GM23338 (cell line): ENCODE results near the gene ZBTB46. TPM values are rescaled to one million over a fixed set of nuclear protein-coding genes. Genes with fewer than 3 reads are reported as not detected.

Source experiments
- ATAC-seq: fragments of 200-7000 bp; cut with Tn5 transposase; 3 replicates; pipeline ENCODE4 v1.9.1; 2020
- DNase-seq: peaks from one replicate; pipeline ENCODE4 v3.0.0-alpha.2; 2015; ENCODE audit warnings: low spot score
- H2AFZ ChIP-seq: fragments of 200-600 bp; sonication (generic); 2 replicates; pipeline ENCODE4 v1.8.0; 2016; ENCODE audit warnings: antibody characterized with exemption, mild to moderate bottlenecking, moderate library complexity
- H3F3A ChIP-seq: fragments of 200-600 bp; sonication (generic); replicated peaks from 2 replicates; pipeline ENCODE4 v1.8.0; 2017; ENCODE audit warnings: antibody characterized with exemption, mixed run types, low read depth
- H3K27ac ChIP-seq: fragments of 200-600 bp; sonication (generic); 2 replicates; pipeline ENCODE4 v1.6.1; 2016; ENCODE audit warnings: low read depth
- H3K27me3 ChIP-seq: fragments of 200-600 bp; sonication (generic); 2 replicates; pipeline ENCODE4 v1.8.0; 2016; ENCODE audit warnings: mild to moderate bottlenecking, mixed run types, moderate library complexity; ENCODE audit not compliant: insufficient read depth
- H3K36me3 ChIP-seq: fragments of 200-600 bp; sonication (generic); 2 replicates; pipeline ENCODE4 v1.8.0; 2016; ENCODE audit warnings: mild to moderate bottlenecking; ENCODE audit not compliant: insufficient read depth
- H3K4me1 ChIP-seq: fragments of 200-600 bp; sonication (generic); 2 replicates; pipeline ENCODE4 v1.8.0; 2016; ENCODE audit warnings: mild to moderate bottlenecking, moderate library complexity; ENCODE audit not compliant: insufficient read depth
- H3K4me2 ChIP-seq: fragments of 200-600 bp; sonication (generic); 2 replicates; pipeline ENCODE4 v1.7.1; 2017; ENCODE audit warnings: mixed run types
- H3K4me3 ChIP-seq: fragments of 200-600 bp; sonication (generic); 2 replicates; pipeline ENCODE4 v1.6.1; 2016; ENCODE audit warnings: mixed run types
- H3K79me2 ChIP-seq: fragments of 200-600 bp; sonication (generic); replicated peaks from 2 replicates; pipeline ENCODE4 v1.8.0; 2017; ENCODE audit warnings: mild to moderate bottlenecking; ENCODE audit not compliant: insufficient read depth
- H3K9me2 ChIP-seq: fragments of 200-600 bp; sonication (generic); 2 replicates; pipeline ENCODE4 v1.8.0; 2017; ENCODE audit not compliant: insufficient read depth
- H4K20me1 ChIP-seq: fragments of 200-600 bp; sonication (generic); replicated peaks from 2 replicates; pipeline ENCODE4 v1.8.0; 2017; ENCODE audit warnings: mild to moderate bottlenecking; ENCODE audit not compliant: insufficient read depth
- H3K27ac Mint-ChIP-seq: 2 replicates; pipeline ENCODE4 v1.8.0; 2020; ENCODE audit warnings: inconsistent platforms, mild to moderate bottlenecking, moderate library complexity, mixed read lengths
- H3K27me3 Mint-ChIP-seq: 3 replicates; pipeline ENCODE4 v1.8.0; 2022; ENCODE audit warnings: low read depth, mild to moderate bottlenecking, moderate library complexity, mixed read lengths, inconsistent platforms; ENCODE audit not compliant: insufficient read depth, poor library complexity
- H3K36me3 Mint-ChIP-seq: 3 replicates; pipeline ENCODE4 v1.8.0; 2021; ENCODE audit warnings: low read depth, mild to moderate bottlenecking, inconsistent platforms, moderate library complexity, mixed read lengths
- H3K4me1 Mint-ChIP-seq: 3 replicates; pipeline ENCODE4 v1.8.0; 2020; ENCODE audit warnings: mild to moderate bottlenecking, inconsistent platforms, mixed read lengths
- H3K4me3 Mint-ChIP-seq: 3 replicates; pipeline ENCODE4 v1.8.0; 2021; ENCODE audit warnings: moderate library complexity, mild to moderate bottlenecking, inconsistent platforms, mixed read lengths
- H3K9me3 Mint-ChIP-seq: 3 replicates; pipeline ENCODE4 v1.8.0; 2020; ENCODE audit warnings: moderate library complexity, mild to moderate bottlenecking, inconsistent platforms, mixed read lengths
- EZH2 ChIP-seq: fragments of 200-600 bp; sonication (generic); IDR thresholded peaks from one replicate; pipeline ENCODE4 v1.8.0; 2017; ENCODE audit warnings: antibody characterized with exemption, mild to moderate bottlenecking, low read depth; ENCODE audit not compliant: unreplicated experiment
- EZH2phosphoT487 ChIP-seq: fragments of 200-600 bp; sonication (generic); IDR thresholded peaks from one replicate; pipeline ENCODE4 v1.8.1; 2018; ENCODE audit warnings: antibody characterized with exemption; ENCODE audit not compliant: unreplicated experiment
- NANOG ChIP-seq: IDR thresholded peaks from 2 replicates; pipeline ENCODE4 v1.6.1; 2016; ENCODE audit warnings: antibody characterized with exemption, borderline replicate concordance
- POLR2AphosphoS5 ChIP-seq: IDR thresholded peaks from 2 replicates; pipeline ENCODE4 v1.6.1; 2016; ENCODE audit warnings: antibody characterized with exemption, low read depth
- STAT1 ChIP-seq: IDR thresholded peaks from one replicate; pipeline ENCODE4 v1.6.1; 2016; ENCODE audit warnings: antibody characterized with exemption; ENCODE audit not compliant: unreplicated experiment
- ZNF331 ChIP-seq: fragments of 250-450 bp; sonication (Bioruptor Pico); IDR thresholded peaks from 2 replicates; pipeline ENCODE4 v1.5.0; 2020; ENCODE audit warnings: low read depth, mild to moderate bottlenecking, moderate library complexity
- polyA plus RNA-seq: library from polyadenylated mRNA; unstranded; fragments of >200 nt; fragmentation: Nextera tagmentation; extraction: Ambion mirVana; gene quantifications from 2 replicates; pipeline ENCODE4 v1.2.1, GENCODE V29; 2016
- total RNA-seq: library from RNA; depleted of rRNA; stranded (reverse); fragments of >200 nt; shearing (Covaris generic); gene quantifications from 2 replicates; pipeline ENCODE4 v1.2.3, GENCODE V29; 2014
- TF ChIP-seq, protein P1 (sequence below): fragments of 250-450 bp; sonication (Bioruptor Pico); IDR thresholded peaks from 2 replicates; pipeline ENCODE4 v1.5.0; 2020; ENCODE audit warnings: mild to moderate bottlenecking, moderate library complexity
- TF ChIP-seq, protein P2 (sequence below), 2 experiments: fragments of 200-600 bp in 1 of 2; sonication (generic) in 1 of 2; conservative IDR thresholded peaks; 2 replicates each; pipeline versions ENCODE4 v1.5.1 to v1.6.1; 2016 to 2017; ENCODE audit warnings: antibody characterized with exemption in 2 of 2, low read depth in 2 of 2, mild to moderate bottlenecking in 2 of 2, moderate library complexity in 1 of 2

ZBTB46 gene
- total and polyA plus RNA-seq, 2 experiments from 2014 or later: 3.2 to 26.9 TPM

DNA sequence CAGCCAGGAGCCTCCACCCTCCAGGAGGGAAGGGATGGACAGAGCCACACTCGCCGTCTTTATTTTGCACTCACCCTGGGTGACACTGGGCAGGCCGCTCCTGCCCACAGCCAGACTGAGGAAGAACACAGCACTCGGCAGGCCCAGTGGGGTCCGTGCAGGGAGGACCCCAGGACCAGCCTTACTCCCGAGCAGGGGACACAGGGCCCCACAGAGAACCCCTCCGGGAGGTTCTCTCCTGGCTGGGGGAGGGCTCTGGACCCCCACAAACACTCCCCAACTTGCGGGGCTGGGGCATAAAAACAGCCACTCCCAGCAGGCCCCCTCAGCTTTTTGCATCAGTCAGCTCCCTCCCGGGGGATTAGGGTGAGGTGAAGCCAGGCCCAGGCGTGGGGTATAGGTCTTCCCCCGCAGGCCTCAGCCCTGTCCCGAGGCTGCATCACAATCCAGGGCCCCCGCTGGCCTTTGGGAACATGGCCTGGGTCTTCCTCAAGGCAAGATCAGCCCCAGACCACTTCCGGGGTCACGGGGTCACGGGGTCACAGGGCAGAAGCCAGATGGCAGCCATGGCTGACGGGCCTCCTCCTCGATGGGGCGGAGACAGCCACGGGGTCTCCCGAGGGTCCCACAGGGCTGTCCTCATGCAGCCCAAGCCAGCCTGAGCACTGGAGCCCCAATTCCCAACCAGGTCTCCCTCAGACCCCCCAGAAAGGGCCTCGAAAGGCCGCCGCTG is 131.4 kb downstream of the ZBTB46 start (continued):
- TF ChIP-seq, protein P1, sequence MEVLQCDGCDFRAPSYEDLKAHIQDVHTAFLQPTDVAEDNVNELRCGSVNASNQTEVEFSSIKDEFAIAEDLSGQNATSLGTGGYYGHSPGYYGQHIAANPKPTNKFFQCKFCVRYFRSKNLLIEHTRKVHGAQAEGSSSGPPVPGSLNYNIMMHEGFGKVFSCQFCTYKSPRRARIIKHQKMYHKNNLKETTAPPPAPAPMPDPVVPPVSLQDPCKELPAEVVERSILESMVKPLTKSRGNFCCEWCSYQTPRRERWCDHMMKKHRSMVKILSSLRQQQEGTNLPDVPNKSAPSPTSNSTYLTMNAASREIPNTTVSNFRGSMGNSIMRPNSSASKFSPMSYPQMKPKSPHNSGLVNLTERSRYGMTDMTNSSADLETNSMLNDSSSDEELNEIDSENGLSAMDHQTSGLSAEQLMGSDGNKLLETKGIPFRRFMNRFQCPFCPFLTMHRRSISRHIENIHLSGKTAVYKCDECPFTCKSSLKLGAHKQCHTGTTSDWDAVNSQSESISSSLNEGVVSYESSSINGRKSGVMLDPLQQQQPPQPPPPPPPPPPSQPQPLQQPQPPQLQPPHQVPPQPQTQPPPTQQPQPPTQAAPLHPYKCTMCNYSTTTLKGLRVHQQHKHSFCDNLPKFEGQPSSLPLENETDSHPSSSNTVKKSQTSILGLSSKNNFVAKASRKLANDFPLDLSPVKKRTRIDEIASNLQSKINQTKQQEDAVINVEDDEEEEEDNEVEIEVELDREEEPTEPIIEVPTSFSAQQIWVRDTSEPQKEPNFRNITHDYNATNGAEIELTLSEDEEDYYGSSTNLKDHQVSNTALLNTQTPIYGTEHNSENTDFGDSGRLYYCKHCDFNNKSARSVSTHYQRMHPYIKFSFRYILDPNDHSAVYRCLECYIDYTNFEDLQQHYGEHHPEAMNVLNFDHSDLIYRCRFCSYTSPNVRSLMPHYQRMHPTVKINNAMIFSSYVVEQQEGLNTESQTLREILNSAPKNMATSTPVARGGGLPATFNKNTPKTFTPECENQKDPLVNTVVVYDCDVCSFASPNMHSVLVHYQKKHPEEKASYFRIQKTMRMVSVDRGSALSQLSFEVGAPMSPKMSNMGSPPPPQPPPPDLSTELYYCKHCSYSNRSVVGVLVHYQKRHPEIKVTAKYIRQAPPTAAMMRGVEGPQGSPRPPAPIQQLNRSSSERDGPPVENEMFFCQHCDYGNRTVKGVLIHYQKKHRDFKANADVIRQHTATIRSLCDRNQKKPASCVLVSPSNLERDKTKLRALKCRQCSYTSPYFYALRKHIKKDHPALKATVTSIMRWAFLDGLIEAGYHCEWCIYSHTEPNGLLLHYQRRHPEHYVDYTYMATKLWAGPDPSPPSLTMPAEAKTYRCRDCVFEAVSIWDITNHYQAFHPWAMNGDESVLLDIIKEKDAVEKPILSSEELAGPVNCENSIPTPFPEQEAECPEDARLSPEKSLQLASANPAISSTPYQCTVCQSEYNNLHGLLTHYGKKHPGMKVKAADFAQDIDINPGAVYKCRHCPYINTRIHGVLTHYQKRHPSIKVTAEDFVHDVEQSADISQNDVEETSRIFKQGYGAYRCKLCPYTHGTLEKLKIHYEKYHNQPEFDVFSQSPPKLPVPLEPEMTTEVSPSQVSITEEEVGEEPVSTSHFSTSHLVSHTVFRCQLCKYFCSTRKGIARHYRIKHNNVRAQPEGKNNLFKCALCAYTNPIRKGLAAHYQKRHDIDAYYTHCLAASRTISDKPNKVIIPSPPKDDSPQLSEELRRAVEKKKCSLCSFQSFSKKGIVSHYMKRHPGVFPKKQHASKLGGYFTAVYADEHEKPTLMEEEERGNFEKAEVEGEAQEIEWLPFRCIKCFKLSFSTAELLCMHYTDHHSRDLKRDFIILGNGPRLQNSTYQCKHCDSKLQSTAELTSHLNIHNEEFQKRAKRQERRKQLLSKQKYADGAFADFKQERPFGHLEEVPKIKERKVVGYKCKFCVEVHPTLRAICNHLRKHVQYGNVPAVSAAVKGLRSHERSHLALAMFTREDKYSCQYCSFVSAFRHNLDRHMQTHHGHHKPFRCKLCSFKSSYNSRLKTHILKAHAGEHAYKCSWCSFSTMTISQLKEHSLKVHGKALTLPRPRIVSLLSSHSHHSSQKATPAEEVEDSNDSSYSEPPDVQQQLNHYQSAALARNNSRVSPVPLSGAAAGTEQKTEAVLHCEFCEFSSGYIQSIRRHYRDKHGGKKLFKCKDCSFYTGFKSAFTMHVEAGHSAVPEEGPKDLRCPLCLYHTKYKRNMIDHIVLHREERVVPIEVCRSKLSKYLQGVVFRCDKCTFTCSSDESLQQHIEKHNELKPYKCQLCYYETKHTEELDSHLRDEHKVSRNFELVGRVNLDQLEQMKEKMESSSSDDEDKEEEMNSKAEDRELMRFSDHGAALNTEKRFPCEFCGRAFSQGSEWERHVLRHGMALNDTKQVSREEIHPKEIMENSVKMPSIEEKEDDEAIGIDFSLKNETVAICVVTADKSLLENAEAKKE (CRISPR knock-in tag): no peak

DNA sequence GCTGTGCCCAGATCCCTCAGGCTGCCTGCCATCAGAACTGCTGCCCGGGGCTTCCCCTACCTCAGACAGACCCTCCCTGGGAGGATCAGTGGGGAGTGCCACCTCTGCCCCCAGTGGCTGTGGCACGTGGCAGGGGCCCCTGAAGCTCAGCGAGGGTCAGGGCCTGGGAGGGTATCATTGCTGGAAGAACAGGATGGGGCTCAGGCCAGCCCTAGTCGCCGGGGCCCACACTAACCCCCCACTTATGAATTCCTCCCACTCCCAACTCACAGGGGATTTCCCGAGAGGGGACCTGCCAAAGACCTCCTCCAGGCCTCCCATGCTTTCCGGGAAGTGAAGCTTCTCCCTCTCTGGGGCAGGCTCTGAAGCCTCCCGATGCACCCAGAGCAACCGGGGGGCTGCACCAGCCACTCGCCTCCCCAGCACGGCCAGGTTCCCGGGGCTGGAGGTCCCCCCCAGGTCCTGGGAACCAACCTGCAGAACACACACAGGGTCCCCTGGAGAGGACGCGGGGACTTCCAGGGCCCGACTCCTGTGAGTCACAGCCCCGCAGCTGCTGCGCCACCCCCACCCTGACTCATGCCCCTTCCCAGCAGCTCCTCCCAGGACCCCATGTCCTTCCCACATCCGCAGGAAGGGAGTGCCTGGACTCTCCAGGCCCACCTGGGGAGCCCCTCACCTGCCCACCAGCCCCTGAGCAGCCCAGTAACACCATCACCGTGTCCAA is 132.2 kb downstream of the ZBTB46 start:
- DNase-seq (no peak), ATAC-seq (no peak)
- Mint-ChIP-seq H3K4me1 (peaks cover 3% of the 10 kb centered on the region; the same call in 2 of the 3 replicates), H3K27ac (no peak overlapping the region), H3K36me3 (peaks cover 9% of the 10 kb centered on the region), H3K4me3 (no peak overlapping the region), H3K9me3 (peaks cover 2% of the 10 kb centered on the region; the same call in 2 of the 3 replicates), H3K27me3 (peaks cover 17% of the 10 kb centered on the region)
- Histone ChIP-seq H4K20me1 (no peaks in the 10 kb centered on the region), H3K36me3 (no peaks in the 10 kb centered on the region), H3K4me2 (no peak overlapping the region), H3K4me3 (no peak overlapping the region), H2AFZ (no peak overlapping the region), H3K9me2 (no peaks in the 10 kb centered on the region), H3K4me1 (no peaks in the 10 kb centered on the region), H3K27ac (no peak overlapping the region), H3F3A (peaks cover 4% of the 10 kb centered on the region; the same call in 1 of the 2 replicates), H3K27me3 (no peaks in the 10 kb centered on the region), H3K79me2 (no peaks in the 10 kb centered on the region)
- TF ChIP-seq STAT1: no peak
- TF ChIP-seq NANOG: no peak
- TF ChIP-seq ZNF331: no peak
- TF ChIP-seq, protein P2, sequence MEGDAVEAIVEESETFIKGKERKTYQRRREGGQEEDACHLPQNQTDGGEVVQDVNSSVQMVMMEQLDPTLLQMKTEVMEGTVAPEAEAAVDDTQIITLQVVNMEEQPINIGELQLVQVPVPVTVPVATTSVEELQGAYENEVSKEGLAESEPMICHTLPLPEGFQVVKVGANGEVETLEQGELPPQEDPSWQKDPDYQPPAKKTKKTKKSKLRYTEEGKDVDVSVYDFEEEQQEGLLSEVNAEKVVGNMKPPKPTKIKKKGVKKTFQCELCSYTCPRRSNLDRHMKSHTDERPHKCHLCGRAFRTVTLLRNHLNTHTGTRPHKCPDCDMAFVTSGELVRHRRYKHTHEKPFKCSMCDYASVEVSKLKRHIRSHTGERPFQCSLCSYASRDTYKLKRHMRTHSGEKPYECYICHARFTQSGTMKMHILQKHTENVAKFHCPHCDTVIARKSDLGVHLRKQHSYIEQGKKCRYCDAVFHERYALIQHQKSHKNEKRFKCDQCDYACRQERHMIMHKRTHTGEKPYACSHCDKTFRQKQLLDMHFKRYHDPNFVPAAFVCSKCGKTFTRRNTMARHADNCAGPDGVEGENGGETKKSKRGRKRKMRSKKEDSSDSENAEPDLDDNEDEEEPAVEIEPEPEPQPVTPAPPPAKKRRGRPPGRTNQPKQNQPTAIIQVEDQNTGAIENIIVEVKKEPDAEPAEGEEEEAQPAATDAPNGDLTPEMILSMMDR (conservative IDR thresholded peaks at IDR 0.05; ENCODE audit: low read depth in 2 of 2): no peak
- no peak for TF ChIP-seq POLR2AphosphoS5
- TF ChIP-seq EZH2phosphoT487: no peak
- TF ChIP-seq EZH2: no peak
